CD4-positive, alpha-beta T cell treated with Interferon alpha-2 for 1 hour (primary cell): Measurements from ENCODE around the gene GALNT10.
A peak's percentile ranks its signal among the peaks of the same experiment; 100 is the strongest.

Source experiments
- DNase-seq, 2 donors: peaks; one replicate each; pipeline ENCODE4 v3.0.0-alpha.2; 2020 to 2022

The GALNT10 gene

DNA sequence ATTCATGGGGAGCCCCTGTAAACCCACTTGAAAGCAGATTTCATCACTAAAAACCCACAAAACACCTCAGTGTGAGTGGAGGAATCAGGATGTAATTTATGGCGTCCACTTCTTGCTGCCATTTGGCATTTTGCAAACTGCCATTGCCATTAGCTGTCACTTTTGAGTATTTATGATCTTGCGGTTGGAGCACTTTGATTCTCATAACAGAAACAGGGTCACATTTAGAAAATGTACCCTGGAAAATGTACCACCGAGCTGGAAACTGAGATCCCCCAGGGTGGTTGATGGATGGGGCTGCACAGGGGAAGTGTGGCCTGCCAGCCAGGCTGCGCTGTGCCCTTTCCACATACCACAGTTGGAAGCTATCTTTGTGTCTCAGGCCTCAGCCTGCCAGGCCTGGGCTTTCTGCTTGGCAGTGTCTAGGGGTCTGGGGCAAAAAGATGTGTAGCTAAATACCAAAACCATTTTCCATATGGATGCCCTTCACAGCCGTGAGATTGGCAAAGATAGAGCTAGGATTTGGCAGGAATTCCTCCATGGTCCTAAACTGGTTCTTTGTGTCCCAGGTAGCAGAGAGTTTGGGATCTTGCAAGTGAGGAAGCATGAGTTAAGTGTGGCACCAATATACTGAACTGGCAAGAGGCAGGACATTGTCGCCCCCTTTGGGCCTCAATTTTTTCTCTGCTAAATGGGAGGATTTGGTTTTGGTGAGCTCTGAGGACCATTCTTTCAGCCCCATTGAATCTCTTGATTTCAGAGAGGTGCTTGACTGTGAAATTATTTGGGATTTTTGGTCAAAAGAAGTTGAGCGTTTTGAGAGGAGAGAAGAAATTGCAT, 46.2 kb downstream of the GALNT10 start:
- DNase-seq, result peak in 1 of 2 donors; percentile 28

DNA sequence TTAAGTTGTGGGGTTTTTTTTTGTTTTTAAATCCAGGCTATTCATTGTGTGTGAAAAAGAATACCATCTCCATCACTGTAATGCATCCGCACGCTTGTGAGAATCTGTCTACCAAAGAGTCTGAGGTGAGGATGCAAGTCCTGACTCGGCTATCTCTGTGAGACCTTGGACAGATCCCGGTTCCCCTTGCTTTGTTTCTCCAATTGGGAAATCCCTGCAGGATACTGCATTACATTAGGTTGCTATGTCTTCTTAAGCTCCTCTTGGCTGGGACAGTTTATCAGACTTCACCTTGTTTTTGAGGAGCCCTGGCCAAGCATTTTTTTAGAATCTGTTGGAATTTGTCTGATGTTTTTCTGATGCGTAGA, 46.8 kb downstream of the GALNT10 start:
- no peak for DNase-seq

DNA sequence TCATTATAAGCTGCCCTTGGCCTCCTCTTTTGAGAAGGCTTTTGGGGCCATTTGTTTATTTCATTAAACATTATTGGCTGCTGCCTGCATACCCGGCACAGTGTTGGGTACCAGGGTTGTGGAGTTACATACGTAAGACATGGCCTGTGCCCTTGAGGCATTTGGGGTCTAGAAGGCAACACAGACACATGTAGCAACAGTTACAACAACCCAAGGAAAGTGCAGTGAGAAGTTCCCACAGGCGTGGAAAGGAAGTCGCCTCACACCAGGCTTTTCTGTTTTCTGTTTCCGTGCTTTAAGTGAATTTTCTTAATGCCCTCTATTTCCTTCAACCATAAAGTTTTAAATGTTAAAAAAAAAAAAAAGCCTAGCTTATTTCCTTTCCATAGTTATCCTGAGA, 47.4 kb downstream of the GALNT10 start:
- no peak for DNase-seq

DNA sequence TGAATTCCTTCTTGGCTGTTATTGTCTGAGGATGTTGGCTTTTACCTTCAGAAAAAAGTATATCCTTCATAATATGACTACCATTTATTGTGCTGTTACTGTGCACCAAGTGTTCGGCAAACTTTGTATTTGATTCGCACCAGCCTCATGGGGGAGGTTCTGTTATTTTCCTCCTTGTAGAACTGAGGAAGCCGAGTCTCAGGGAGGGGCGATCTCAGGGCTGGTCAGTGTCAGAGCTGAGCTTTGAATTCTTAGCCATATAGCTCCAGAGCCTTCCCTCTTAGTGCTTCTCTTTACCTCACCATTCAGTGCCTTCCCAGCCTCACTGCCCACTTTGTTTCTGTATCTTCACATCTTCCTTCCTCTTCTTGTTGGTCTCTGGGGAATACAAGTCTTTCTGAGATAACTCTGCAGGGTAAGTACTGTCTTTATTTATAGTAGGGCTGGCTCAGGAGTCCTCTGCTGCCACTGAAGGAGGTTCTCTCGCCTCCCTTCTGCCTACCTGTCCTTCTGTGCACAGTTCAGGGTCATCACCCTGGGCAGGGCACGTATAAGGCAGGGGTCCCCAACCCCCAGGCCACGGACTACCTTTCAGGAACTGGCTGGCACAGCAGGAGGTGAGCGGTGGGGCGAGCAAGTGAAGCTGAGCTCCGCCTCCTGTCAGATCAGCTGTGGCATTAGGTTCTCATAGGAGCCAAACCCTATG, 48.4 kb downstream of the GALNT10 start:
- DNase-seq, result peak in 1 of 2 donors; percentile 12

DNA sequence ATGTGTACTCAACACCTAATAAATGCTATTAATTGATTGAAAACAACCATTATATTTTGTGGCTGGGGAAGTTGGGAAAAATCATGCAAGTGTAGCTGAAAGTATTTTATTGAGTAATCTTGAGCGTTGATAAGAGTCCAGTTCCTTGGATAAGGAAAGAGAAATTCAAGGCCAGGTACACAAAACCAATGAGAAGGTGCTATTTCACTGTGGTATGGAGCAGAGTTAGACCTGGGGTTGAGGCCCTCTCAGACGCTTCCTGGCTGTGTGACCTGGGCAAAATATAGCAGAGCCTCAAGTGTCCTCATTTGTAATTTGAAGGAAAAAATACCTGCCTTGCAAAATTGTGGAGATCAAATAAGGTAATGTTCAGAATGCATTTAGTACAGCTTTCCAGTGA, 50.1 kb downstream of the GALNT10 start:
- DNase-seq, result no peak

DNA sequence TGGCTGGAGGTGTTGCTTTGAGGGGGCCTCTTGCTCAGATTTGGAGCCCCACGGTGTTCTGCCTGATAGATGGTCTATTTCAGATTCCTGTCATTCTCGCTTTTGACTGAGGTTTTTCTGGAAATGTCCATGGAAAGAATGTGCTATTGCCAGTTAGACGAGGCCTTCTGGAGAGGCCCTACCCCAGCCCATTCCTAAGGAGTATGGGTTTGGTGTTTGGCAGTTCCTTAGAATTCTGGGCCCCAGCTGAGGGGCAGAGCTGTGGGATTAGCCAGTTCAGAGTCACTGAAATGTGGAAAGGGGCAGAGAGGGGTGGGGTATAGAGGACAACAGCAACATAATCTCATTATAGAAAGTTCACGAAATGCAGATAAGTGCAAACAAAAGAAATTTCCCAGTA, 50.5 kb downstream of the GALNT10 start:
- DNase-seq, result no peak

DNA sequence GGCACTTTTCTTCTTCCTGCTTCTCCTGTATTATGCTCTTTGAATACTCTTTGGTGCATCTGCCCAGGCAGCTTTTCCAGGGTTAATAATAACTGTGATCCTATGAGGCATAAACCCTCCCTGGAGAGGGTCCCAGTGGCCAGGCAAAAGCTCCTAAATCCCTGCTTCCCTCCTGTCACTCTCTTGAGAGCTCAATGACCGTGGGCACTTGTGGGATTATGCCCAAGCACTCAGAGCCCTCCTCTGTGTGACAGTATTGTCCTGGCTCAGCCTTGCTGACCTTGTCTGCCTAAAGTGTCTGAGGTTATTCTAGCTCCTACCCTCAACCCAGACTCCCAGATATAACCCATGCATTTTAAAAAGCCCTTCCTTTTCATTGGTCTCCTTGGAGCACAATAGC, 51.9 kb downstream of the GALNT10 start:
- no peak for DNase-seq

DNA sequence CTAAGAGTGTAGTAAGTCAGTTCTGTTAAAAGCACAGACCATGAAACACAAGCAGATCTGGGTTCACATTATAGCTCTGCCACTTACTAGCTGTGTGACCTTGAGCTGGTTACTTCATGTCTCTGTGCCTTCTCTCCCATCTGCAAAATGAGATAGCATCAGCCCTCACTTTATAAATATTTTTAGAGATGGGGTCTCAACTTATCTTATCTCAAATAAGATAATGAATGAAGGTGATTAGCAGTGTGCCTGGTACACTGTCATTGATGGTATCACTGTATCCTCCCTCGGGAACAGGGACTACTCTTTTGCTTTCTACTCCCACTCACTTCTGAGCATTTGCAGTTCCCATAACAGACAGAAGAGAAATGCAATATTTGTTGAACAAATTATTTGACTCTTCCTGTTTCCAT, 52.4 kb downstream of the GALNT10 start:
- DNase-seq, result no peak

DNA sequence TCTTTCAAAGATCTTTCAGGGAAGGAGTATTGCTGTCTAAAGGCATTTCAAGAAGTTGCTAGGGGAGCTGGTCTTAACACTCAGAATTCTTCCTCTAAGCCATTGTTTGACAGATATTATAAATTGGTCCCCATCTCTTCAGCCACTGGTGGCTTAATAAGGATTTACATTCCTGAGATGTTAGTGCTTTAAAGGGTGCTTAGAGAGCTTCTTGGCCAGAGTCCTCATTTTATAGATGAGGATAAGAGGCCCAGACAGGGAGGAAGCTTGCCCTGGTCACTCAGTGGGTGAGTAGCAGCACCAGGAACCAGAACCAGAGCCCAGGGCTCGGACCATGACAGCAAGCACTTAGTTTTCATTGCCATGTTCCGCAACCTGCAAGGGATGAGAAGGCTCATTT, 53.2 kb downstream of the GALNT10 start:
- no peak for DNase-seq

DNA sequence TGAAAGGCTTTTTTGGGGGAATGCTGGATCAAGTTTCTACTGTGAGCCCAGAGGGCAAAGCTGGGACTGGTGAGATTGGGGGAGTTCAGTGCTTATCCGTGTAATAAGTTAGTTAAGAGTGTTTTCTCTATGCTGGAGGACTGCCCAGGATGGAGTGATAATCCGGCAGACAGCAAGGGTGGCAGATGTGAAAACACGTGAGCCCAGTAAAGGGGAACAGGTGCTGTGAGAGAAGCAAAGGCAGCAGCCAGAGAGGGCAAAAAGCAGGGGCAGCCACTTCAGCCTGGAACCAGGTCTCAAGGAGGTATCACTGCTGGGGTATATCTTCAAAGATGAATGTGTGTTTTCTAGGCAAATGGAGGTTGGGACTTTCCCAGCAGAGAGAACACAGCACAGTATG, 53.9 kb downstream of the GALNT10 start:
- no peak for DNase-seq

DNA sequence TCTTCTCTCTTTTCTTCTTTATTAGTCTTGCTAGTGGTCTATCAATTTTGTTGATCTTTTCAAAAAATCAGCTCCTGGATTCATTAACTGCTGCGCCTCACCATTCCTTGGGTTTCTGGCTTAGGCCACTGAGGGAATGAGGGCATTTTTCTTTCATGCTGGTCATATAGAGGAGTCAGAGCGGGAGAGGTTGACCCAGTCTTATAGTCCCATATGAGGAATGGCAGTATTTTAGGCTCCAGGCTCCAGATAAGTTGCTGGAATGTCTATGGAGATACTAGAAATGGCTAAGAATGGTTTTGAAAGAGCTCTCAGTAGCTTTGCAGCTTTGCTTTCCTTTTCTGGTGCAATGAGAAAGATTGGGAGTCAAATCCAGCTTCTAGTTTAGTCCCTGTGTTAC, 58.2 kb downstream of the GALNT10 start:
- no peak for DNase-seq

DNA sequence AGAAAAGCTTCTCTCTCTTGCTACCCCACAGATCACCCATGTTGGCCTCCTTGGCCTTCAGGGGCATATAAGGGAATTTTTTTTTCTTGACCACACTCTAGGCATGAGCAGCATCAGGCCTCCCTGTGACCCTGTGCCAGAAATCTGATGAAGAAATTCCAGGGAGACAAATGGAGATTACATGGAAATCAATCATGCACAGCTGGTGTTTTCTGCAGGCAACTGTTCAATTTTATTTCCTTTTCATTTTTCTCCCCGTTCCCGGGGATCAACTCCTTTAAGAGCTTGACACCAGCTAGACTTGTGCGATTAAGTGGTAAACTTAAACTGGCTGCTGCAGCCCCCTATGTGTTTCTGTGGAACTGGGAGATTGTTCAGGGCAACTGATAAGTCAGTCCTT, 59.3 kb downstream of the GALNT10 start:
- DNase-seq, result no peak

DNA sequence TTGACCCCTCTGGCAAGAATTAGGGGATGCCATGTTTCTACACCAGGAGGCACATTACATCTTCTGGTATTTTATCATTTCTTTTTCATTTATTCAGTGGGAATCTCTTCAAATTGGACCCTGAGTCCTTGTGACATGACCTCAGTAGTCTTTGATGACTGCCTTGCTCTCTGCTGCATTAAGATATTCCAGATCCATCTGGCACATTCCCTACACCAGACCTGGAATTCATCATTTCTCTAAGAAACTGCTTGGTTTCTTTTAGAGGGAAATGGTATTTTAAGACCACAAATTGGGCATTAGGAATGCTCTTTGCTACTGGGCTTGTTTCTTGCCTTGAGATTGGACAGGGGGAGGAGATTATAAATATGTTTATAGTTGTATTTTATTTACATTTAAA, 61.0 kb downstream of the GALNT10 start:
- no peak for DNase-seq

DNA sequence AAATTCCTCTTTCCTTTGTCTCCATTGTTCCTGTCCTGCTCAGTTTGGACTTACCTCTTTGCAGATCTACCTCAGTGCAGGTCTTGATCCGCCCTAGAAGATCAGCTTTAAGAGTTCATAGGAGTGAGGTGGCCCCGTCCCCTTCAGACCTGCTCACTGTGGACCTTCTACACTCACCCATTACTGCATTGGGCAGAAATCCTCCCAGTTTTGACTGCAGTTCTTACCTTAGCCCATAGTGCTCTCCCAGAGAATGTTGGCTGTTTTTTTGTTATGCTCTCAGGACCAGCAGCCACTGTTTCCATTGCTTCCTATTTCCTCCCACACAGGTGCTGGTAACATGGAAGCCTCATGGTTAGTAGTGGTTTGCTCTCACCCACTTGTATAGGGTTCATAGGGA, 63.3 kb downstream of the GALNT10 start:
- no peak for DNase-seq

DNA sequence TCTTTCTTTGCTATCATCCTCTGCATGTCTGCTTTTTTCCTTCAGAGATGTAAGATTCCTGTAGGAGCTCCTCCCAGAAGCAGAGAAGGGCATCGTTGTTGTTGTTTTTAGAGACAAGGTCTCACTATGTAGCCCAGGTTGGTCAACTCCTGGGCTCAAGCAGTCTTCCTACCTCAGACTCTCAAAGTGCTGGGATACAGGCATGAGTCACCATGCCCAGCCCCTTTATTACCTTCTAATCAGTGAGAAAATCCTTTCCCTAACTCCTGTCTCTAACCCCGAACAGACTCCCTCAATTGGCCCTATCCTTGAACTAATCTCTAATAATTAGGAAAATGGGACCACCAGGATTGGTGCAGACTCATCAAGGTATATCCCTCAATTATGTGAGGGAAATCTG, 64.4 kb downstream of the GALNT10 start:
- no peak for DNase-seq

DNA sequence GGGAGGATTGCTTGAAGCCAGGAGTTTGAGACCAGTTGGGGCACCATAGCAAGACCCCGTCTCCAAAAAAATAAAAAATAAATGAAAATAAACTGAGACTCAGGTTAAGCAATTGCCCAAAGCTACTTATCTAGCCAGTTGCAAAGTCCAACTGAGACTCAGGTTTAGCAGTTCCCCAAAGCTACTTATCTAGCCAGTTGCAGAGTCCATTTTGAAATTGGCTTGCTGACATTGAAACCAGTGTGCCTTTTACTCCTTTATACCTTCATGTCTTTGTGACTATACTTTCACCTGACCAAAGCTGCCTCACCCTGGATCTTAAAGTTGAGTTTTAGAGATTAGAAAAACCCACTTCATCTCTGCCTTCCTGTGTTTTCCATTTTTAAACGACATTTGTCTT, 66.5 kb downstream of the GALNT10 start:
- no peak for DNase-seq

DNA sequence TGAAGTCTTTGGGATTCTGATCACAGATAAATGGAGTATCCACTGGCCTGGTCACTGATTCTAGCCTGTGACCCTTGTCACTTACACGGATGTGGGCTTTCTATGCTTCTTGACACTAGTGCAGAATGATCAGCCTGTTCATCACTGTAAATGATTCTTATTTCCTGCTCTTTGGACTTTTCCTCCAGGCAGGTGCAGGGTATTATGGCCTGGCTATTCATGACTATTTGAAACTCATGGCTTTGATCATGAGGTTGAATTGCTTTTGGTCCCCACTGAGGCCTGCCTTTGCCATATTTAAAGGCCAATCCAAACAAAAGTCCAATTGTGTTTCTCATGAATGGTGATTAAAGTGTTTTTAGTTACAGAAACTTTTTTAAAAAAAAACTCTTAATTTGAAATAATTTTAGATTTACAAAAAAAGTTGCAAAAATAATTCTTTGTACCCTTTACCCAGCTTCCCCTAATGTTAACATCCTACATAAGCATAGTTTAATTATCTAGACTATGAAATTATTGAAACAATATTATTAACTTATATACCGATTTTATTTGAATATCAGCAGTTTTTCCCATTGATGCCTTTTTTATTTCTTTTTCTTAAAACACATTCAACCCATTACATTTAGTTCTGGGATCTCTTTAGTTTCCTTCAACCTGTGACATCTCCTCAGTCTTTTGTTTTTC, 68.1 kb downstream of the GALNT10 start:
- DNase-seq, result no peak

DNA sequence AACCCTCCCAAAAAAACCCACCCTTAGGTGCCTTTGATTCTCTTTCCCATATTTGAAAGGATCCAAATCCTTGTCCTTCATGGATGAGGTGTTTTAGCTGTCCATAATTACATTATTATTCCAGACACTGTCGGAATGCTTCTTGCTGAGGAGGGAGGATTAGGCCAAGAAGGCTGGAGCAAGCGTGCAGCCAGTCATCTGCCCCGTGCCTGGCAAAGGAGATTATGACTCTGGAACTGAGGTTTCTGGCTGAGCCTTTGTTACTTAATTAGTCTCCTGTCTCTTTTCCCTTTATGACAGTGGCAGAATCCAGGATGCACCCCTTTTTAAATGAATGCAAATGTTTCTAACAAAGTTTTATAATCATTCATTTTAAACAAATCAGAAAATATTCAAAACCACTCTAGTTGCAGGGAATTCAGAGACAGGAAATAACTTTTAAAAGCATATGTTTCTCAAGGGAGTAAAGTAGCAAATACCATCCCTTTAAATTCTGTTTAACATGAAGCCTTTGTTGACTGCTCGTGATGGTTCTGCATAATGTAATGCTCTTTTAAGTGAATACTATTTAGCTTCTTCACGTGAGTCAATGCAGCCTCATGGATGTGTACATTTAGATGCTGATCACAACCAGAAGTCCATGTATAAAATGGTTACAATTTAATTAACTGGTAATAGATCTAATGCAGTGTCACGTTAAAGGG, 69.8 kb downstream of the GALNT10 start:
- DNase-seq, result no peak

DNA sequence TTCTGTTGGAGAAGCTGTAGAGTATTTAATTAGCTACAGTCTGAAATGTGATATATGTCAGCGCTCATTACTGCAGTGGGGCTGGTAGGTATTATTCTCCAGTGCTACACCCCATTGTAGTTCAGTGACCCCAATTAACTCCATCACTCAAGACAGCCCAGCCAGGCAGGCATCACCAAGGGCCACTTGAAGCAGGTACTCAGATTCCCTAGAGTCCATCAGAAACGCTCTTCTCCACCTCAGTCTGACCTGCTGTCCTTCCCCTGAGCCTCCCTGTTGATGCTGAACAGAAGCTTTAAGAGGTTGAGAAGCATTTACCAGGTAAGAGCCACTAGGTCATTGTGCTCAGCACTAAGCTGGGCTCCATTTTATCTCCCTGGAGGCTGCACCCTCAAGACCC, 71.8 kb downstream of the GALNT10 start:
- DNase-seq, result no peak

DNA sequence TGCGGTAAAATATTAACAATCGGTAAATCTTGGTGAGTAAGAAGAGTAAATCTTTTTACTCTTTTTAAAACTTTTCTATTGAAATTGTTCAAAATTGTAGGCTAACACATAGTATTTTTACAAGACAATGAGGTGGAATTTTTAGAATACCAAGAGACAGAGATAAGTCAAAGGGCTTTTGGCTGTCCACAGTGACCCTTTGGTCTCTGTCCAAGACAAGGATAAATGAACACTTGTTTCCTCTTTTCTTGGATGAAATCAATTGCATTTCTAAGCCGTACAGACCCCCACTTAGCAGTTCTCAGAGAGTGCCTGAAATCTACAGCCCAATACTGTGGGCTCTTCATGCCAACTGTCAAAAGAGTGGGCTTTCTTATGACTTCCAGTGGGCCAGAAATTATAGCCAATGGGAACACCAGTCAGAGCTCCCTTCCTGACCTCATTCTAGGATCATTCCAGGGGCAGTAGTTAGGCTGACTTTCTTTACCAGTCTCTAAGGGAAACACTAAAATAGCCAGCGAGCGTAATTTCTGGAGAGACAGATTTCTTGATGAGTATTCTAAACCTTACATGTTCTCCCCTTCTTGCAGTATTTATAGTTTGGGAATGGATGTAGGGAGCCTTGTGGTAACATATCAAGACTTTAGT, 74.1 kb downstream of the GALNT10 start:
- DNase-seq, result no peak

DNA sequence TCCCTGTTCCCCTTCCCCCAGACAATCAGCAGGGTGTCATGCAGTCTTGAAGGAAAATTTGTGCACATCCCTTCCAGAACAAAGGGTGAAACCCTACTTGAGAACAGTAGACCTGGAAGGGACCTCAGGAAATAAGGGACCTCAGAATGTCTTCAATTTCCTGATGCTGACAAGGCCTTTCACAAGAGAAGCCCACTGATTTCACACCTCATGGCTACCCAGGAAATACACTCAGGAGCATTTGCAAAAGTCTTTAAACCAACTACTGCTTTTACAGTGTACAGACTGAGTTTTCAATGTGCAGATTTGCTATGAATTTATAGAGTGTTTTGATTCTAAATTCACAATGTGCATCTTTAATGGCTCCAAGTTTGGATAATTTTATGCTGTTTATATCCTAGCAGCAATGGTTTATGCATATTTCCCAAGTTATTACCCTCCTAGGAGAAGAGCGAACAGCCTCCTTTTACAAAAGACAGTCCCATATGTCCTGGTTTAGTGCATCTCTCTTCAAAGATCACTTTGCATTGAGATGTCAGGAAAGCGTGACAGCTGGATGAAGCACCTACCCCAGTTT, 74.8 kb downstream of the GALNT10 start:
- peak in 1 of 2 donors; percentile 2 for DNase-seq

DNA sequence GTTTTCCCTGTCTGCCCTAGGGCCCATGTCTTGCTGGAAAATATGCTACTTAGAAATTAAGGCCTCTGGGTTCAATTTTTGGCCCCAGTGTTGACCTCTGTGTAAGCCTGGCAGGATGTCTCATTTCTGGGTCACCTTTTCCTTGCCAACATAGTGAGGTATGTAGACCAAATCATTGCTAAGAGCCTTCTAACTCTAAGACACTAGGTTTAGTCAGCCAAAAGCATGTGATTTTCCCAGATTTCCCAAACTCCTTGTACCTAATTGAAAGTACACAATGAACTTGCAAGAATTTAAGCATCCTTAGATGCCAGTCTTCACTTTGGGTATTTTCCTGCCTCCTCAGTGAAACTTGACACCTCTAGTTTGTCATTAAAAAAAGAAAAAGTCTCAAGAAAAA, 77.0 kb downstream of the GALNT10 start:
- no peak for DNase-seq
